Stimulated activated CD4-positive, alpha-beta T cell treated with anti-CD3 and anti-CD28 coated beads, Interleukin-1b, Interleukin-23, amount 100 ng/mL, for 24 hours (primary cell): ENCODE data around the gene MRPS11.
"Not testable (repeated sequence)": the region's sequence is repeated elsewhere in the genome, so short reads cannot be mapped to it uniquely, and the experiment has no call there.

Experiments
- DNase-seq, 4 experiments: peaks; one replicate each; pipeline ENCODE4 v3.0.0-alpha.2; 2020; ENCODE audit warnings: low read depth in 4 of 4, low spot score in 1 of 4

The MRPS11 gene

GRCh38 chr15:88467073-88467934 lies at the start of gene MRPS11, which contains the start of gene MRPL46:
TSS of gene MRPS11 (plus strand) at chr15:88467708. CDS start at chr15:88467718, 10 bp downstream.
TSS of gene MRPL46 (minus strand) at chr15:88467388. CDS start at chr15:88467377, 11 bp downstream.
- peak; percentile 77 to 89 (median 82) for DNase-seq

GRCh38 chr15:88419830-88420229 lies 47.7 kb upstream of the MRPS11 start:
- no peak for DNase-seq

GRCh38 chr15:88423331-88423730 lies 44.2 kb upstream of the MRPS11 start:
- DNase-seq = no peak

DNA sequence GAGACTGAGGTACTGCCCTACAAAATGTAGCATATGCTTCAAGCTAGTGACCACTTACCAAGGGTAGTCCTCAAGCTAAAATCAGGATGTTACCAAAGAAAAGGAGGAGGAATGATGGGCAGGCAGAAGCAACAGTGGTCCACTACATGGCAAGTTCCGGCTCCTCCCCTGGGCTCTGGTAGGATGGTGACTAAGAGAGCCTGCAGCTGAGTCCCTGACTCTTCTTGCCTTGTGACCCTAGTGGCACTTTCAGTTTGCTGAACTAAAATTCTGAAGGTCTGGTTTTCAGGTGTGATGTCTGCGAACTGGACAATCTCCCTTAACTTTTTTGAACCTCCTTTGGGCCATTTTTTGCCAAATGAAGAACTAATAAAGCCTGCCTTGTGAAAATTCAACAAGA lies 41.2 kb upstream of the MRPS11 start:
- DNase-seq = no peak

DNA sequence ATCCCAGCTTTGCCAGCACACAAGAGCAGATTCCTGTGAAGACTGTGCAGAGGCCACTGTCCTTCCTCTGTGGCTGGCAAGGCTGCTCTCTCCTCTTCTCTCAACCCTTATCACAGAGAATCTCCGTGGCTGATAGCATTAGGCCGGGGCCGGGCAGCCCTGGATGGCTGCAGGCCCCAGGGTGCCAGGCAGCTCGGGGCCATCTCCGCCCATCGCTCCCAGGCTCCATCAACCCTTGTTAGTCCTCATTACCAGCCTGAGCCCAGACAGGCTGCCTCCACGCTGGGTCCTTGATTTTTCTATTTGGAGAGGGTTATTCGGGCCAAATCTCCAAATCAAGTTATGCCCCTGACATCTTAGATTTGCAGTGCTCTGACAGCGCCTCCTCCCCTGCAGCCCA lies 39.5 kb upstream of the MRPS11 start:
- no peak for DNase-seq

DNA sequence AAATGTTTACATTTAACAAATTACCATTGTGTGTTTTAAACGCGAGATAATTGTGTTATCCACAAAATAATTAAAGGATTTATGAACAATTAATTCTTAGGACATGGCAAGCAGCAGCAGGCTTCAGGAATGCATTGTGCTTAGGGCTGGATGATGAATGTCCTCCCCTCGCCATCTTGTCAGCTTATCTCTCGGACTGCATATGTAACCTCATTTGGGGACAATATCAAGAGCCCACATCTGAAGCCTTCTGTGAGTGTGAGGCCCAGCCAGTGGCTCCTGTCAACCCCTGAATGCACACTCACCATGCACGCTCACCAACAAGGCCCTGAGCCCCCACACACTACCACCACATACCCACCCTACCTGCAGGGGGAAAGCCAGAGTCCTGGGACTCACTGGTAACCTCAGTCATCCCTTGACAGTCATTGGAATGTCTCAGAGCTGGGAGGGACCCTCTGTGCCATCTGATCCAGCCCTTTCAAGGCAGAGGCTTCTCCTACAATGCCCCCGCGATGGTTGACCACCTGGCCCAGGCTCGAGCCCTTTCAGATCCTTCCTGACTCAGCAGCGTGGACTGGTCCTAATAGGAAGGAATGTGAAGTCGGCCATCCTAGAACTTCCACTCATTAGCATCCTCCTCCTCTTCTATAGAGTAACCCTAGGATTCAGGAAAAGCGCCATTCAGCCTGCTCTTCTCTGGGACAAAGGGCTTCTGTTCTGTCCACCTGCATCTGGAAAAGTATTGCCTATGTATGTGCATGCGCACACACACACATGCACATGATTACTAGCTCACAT lies 38.5 kb upstream of the MRPS11 start:
- no peak for DNase-seq

GRCh38 chr15:88430051-88430450 lies 37.5 kb upstream of the MRPS11 start:
- DNase-seq = no peak

GRCh38 chr15:88431441-88431840 lies 36.1 kb upstream of the MRPS11 start:
- no peak for DNase-seq

DNA sequence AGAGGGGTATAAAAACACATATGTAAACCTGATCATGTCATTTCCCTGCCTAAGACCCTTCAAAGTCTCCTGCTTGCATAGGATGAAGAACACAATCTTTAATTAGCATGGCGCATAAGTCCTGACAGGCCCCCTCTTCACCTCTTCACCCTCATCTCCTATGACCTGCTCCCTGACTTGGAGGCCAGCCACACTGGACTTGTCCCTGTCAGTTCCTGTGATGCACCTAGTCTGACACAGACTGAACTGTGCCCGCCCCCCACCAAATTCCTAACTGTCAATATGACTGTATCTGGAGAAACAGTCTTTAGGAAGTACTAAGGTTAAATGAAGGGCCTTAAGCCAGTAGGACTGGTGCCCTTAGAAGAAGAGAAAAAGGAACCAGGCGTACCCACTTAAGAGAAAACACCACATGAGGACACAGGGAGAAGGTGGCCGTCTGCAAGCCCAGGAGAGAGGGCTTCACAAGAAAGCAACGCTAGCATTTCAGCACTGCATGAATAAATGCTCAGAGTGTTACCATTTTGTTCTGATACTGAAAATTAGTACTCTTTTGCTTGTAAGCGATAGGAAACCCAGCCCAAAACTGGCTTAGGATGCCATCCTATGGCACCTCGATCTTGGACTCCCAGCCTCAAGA lies 34.3 kb upstream of the MRPS11 start:
- no peak for DNase-seq

DNA sequence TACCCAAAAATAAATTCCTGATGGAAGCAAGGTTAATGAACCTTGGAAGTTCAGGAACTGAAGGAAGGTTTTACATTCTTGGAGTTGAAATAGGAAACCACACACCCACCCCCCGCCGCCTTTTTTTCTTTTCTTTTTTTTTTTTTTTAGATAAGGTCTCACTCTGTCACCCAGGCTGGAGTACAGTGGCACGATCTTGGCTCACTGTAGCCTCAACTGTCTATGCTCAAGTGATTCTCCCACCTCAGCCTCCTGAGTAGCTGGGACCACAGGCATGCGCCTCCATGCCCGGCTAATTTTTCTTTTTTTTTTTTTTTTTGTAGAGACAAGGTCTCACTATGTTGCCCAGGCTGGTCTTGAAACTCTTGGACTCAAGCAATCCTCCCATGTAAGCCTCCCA lies 33.4 kb upstream of the MRPS11 start:
- not testable (repeated sequence) for DNase-seq

GRCh38 chr15:88438181-88438580 lies 29.3 kb upstream of the MRPS11 start:
- no peak for DNase-seq

DNA sequence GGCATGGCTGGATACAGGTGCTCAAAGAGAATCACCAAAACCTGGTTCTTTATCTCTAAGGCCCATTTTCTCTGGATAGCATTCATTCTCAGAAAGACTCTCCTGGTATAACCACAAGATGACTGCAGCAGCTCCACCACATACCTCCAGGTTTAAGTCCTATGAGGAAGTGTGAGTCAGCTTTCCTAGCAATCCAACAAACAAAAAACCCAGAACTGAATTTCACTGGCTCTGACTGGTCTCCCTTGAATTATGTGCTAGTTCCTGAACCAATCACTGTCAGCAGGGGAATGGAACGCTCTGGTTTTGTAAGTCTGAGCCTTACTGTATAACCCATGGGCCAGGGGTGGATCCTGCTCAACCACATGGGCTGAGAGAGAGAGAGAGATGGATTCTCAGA lies 27.5 kb upstream of the MRPS11 start:
- no peak for DNase-seq

- DNase-seq = no peak
Observed at GRCh38 chr15:88441076-88441730, 26.3 kb upstream of the MRPS11 start.

DNA sequence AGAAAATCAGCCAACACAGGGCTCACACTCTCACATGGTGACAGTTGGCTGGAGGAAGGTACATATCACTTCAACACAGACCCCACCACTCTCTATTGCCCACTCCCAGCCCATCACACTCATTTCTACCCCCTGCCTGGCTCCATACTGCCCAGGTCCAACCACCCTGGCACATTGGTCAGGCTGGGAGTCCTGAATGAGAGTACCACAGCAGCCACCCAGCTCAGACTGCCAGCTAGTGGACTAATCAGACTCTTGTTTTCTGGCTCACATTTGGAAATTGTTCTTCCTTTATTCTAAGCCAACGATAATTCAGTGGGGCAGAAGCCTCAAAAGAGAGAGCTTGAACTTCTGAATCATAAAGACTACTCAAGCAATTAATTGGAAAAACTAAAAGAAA lies 20.3 kb upstream of the MRPS11 start:
- DNase-seq = no peak

GRCh38 chr15:88447741-88448140 lies 19.8 kb upstream of the MRPS11 start:
- no peak for DNase-seq

- no peak for DNase-seq
Observed at GRCh38 chr15:88448991-88449461, 18.5 kb upstream of the MRPS11 start.

- no peak for DNase-seq
Observed at GRCh38 chr15:88449581-88449980, 17.9 kb upstream of the MRPS11 start.

GRCh38 chr15:88450125-88450798 lies 17.2 kb upstream of the MRPS11 start:
- peak; percentile 26 to 71 (median 57) for DNase-seq

DNA sequence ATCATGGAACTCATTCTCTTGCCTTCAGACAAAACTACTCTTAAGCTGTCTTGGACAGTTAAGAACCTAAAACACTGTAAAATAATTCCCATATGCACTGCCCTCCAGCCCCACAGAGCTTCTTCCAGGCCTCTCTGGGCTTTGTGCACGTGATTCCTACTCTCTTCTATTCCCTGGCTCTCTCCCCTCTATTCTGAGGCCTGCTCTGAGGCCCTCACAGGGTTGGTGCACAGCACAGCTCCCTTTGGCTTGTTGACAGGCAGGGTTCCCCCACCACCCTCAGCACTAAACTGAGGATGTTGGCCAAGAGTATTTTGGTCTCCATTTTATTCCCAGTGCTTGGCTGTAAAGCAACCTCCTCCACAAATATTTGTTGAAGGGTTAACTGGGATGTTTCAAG lies 13.9 kb upstream of the MRPS11 start:
- no peak for DNase-seq

GRCh38 chr15:88454236-88454635 lies 13.3 kb upstream of the MRPS11 start:
- no peak for DNase-seq
